Panc1 (cell line): Measurements from ENCODE around the gene SLC44A3.

ENCODE experiments used
- CTCF ChIP-seq: fragments of 450-650 bp; IDR thresholded peaks from 2 replicates; pipeline ENCODE4 v1.5.1; 2017; ENCODE audit warnings: mild to moderate bottlenecking
- POLR2AphosphoS5 ChIP-seq: IDR thresholded peaks from 2 replicates; pipeline ENCODE4 v1.6.1; 2012; ENCODE audit warnings: mild to moderate bottlenecking, low read depth, low read length, moderate library complexity

GRCh38 chr1:94808669-94809068, 11.5 kb upstream of the SLC44A3 start:
- no peak for TF ChIP-seq CTCF
- TF ChIP-seq POLR2AphosphoS5: no peak
